ENCODE data around the gene ATP2B1. TPM values are rescaled to one million over a fixed set of nuclear protein-coding genes. Genes with fewer than 3 reads are reported as not detected.

Gene ATP2B1
- total and polyA plus RNA-seq, 2 donors (not counting 1 experiment from before 2014, with no cell fraction given), result 26.1 to 238 TPM

DNA sequence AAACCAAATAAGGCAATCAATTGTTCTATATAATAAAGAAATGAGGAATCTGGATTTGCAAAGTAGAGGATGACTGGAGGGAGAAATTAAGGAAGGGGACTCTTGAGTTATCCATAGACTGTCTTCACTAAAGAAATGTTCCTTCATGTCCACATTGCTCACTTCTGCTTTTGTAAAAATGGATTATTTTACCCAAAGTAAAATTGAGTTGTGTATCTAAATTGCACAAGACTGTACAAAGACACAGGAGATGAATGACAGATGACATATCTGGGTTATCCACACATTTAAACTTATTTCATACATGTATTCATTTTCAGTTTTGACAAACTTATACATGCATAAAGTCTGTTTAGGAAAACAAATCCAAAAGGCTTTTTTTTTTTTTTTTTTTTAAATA is 11.3 kb downstream of the ATP2B1 start:
- Mint-ChIP-seq H3K27ac (no peak overlapping the region), H3K4me3 (no peak overlapping the region), H3K27me3 (no peaks in the 10 kb centered on the region), H3K4me1 (peaks cover 86% of the 10 kb centered on the region), H3K9me3 (ENCODE audit: insufficient read depth) (no peaks in the 10 kb centered on the region)
- ChIA-PET POLR2A (no interaction called here), CTCF (interaction anchor here (1.2 to 1.3 kb wide), 2 partner anchors 316 to 405 kb away, joined by 3 read pairs; no protein-coding TSS in a partner anchor)
- Histone ChIP-seq H3K9me3 (ENCODE audit: control extremely low read depth in 1 of 3, control insufficient read depth in 2 of 3, insufficient read depth in 1 of 3, low read length in 2 of 3) (no peaks in the 10 kb centered on the region), H3K27ac (ENCODE audit: low read length in 2 of 2) (no peak overlapping the region), H3K27me3 (replicated peaks in 1 of 4; ENCODE audit: control extremely low read depth in 1 of 4, control insufficient read depth in 3 of 4, insufficient read depth in 4 of 4, low read length in 3 of 4) (no peaks in the 10 kb centered on the region), H3K4me2 (replicated peaks; ENCODE audit: low read depth, low read length, poor library complexity, severe bottlenecking) (peak overlapping the region; percentile 15), H3K36me3 (replicated peaks in 1 of 2; ENCODE audit: control extremely low read depth in 1 of 2, control insufficient read depth in 1 of 2, extremely low read depth in 1 of 2, insufficient read depth in 2 of 2, low read length in 1 of 2) (peaks cover 4 to 8% of the 10 kb centered on the region in 2 experiments), H2AFZ (ENCODE audit: insufficient read depth, low read depth, low read length, poor library complexity, severe bottlenecking) (no peak overlapping the region), H3K79me2 (ENCODE audit: control insufficient read depth, insufficient read depth, low read length) (peaks cover 100% of the 10 kb centered on the region), H3K9ac (ENCODE audit: low read length) (no peak overlapping the region), H4K20me1 (ENCODE audit: control insufficient read depth, insufficient read depth, low read length, poor library complexity, severe bottlenecking) (peaks cover 91% of the 10 kb centered on the region), H3K4me1 (ENCODE audit: control insufficient read depth in 2 of 2, insufficient read depth in 2 of 2, low read length in 2 of 2) (peaks cover 44 to 73% of the 10 kb centered on the region in 2 donors), H3K4me3 (ENCODE audit: control extremely low read depth in 1 of 5, extremely low read depth in 1 of 5, insufficient read depth in 1 of 5, low read depth in 2 of 5, low read length in 4 of 5) (no peak overlapping the region)
- TF ChIP-seq EZH2 (IDR thresholded peaks at IDR 0.05; ENCODE audit: borderline replicate concordance, insufficient read depth, low read depth, low read length, poor library complexity, severe bottlenecking), result no peak
- TF ChIP-seq, protein P1, sequence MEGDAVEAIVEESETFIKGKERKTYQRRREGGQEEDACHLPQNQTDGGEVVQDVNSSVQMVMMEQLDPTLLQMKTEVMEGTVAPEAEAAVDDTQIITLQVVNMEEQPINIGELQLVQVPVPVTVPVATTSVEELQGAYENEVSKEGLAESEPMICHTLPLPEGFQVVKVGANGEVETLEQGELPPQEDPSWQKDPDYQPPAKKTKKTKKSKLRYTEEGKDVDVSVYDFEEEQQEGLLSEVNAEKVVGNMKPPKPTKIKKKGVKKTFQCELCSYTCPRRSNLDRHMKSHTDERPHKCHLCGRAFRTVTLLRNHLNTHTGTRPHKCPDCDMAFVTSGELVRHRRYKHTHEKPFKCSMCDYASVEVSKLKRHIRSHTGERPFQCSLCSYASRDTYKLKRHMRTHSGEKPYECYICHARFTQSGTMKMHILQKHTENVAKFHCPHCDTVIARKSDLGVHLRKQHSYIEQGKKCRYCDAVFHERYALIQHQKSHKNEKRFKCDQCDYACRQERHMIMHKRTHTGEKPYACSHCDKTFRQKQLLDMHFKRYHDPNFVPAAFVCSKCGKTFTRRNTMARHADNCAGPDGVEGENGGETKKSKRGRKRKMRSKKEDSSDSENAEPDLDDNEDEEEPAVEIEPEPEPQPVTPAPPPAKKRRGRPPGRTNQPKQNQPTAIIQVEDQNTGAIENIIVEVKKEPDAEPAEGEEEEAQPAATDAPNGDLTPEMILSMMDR (IDR thresholded peaks at IDR 0.05), result no peak
- ATAC-seq (ENCODE audit: low read depth), result no peak
- intact Hi-C loops (cut with micrococcal nuclease), result no loop called here
- no peak for DNase-seq

DNA sequence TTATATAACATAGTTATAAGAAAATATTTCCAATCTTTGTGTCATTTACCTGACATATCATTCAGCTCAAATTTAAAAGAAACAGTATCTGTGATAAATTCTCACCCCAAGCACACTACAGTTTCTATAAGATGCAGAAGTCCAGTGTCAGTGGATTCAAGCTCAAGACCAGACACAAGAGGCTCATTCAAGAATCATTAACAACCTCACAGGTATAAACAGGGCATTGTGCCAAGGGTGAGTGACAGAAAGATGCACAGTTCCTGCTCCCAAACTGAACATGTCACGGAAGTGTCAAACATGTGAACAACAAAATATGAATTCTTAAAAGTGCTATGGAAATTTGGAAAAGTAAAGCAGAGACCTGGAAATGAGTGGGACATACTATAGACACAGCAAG is 12.8 kb downstream of the ATP2B1 start:
- CTCF ChIA-PET, result interaction anchor here (0.8 to 1.3 kb wide), 2 partner anchors 317 kb away, joined by 3 read pairs; no protein-coding TSS in a partner anchor
- H3K9ac ChIP-seq (ENCODE audit: low read length), result no peak overlapping the region
- POLR2A ChIA-PET, result no interaction called here
- no peaks in the 10 kb centered on the region for H3K27me3 Mint-ChIP-seq
- peaks cover 1 to 5% of the 10 kb centered on the region in 2 experiments for H3K36me3 ChIP-seq (replicated peaks in 1 of 2; ENCODE audit: control extremely low read depth in 1 of 2, control insufficient read depth in 1 of 2, extremely low read depth in 1 of 2, insufficient read depth in 2 of 2, low read length in 1 of 2)
- H3K4me1 Mint-ChIP-seq, result peaks cover 85% of the 10 kb centered on the region
- H3K9me3 Mint-ChIP-seq (ENCODE audit: insufficient read depth), result no peaks in the 10 kb centered on the region
- H3K9me3 ChIP-seq (ENCODE audit: control extremely low read depth in 1 of 3, control insufficient read depth in 2 of 3, insufficient read depth in 1 of 3, low read length in 2 of 3), result no peaks in the 10 kb centered on the region
- H3K79me2 ChIP-seq (ENCODE audit: control insufficient read depth, insufficient read depth, low read length), result peaks cover 100% of the 10 kb centered on the region
- ATAC-seq (ENCODE audit: low read depth), result no peak
- H3K4me2 ChIP-seq (replicated peaks; ENCODE audit: low read depth, low read length, poor library complexity, severe bottlenecking), result peak overlapping the region; percentile 15
- H3K4me1 ChIP-seq (ENCODE audit: control insufficient read depth in 2 of 2, insufficient read depth in 2 of 2, low read length in 2 of 2), result peaks cover 37 to 73% of the 10 kb centered on the region in 2 donors
- DNase-seq, result no peak
- peak overlapping the region in 1 of 2 donors; percentile 27 for H3K27ac ChIP-seq (ENCODE audit: low read length in 2 of 2)
- intact Hi-C loops (cut with micrococcal nuclease), result loop anchor here (1.0 kb wide), 1 partner anchor 44 kb away; no protein-coding TSS in a partner anchor
- H3K4me3 Mint-ChIP-seq, result peak overlapping the region; percentile 11
- no peak overlapping the region for H2AFZ ChIP-seq (ENCODE audit: insufficient read depth, low read depth, low read length, poor library complexity, severe bottlenecking)
- WGBS (ENCODE audit: insufficient coverage), result no CpG with 5 or more reads among the region's 1 CpG
- peaks cover 91% of the 10 kb centered on the region for H4K20me1 ChIP-seq (ENCODE audit: control insufficient read depth, insufficient read depth, low read length, poor library complexity, severe bottlenecking)
- H3K27ac Mint-ChIP-seq, result no peak overlapping the region
- H3K27me3 ChIP-seq (replicated peaks in 1 of 4; ENCODE audit: control extremely low read depth in 1 of 4, control insufficient read depth in 3 of 4, insufficient read depth in 4 of 4, low read length in 3 of 4), result no peaks in the 10 kb centered on the region
- no peak for TF ChIP-seq EZH2 (IDR thresholded peaks at IDR 0.05; ENCODE audit: borderline replicate concordance, insufficient read depth, low read depth, low read length, poor library complexity, severe bottlenecking)
- TF ChIP-seq, protein P1 (IDR thresholded peaks at IDR 0.05), result no peak
- no peak overlapping the region for H3K4me3 ChIP-seq (ENCODE audit: control extremely low read depth in 1 of 5, extremely low read depth in 1 of 5, insufficient read depth in 1 of 5, low read depth in 2 of 5, low read length in 4 of 5)
